ENCODE measurements around the gene NCAPG2. TPM values are rescaled to one million over a fixed set of nuclear protein-coding genes. Genes with fewer than 3 reads are reported as not detected.

Gene NCAPG2
- total and polyA plus RNA-seq, 2 of the 13 experiments (the other 11 are each of a cell fraction or from before 2014, with no cell fraction given): 15.1 to 30.7 TPM

GRCh38 chr7:158586499-158587161 is 118.0 kb downstream of the NCAPG2 start:
- H3K79me2 ChIP-seq (ENCODE audit: insufficient read depth, low read length): peaks cover 37% of the 10 kb centered on the region
- POLR2A ChIA-PET: interaction anchor here (1.0 to 1.3 kb wide), 2 partner anchors 56 to 121 kb away, joined by 3 read pairs; no protein-coding TSS in a partner anchor
- H2AFZ ChIP-seq (ENCODE audit: low read length): no peak overlapping the region
- CTCF ChIA-PET (ENCODE audit: low intra/inter-chr PET ratio, low total read pairs): no interaction called here
- WGBS (ENCODE audit: low lambda C conversion rate): 10% methylated on average over 13 of the region's 63 CpGs
- intact Hi-C loops (cut with micrococcal nuclease; ENCODE audit: unreplicated experiment) (no loop called here), in situ Hi-C loops (cut with HindIII; ENCODE audit: extremely low pct_ligation_motif_present, low pct_unique_long_range_greater_than_20kb) (no loop called here)
- H3K4me2 ChIP-seq (ENCODE audit: low read depth, low read length): peak overlapping the region; percentile 81
- H3K9ac ChIP-seq (ENCODE audit: insufficient read depth, low read depth, low read length): peak overlapping the region; percentile 69
- no TSS peak for BruUV-seq (replicated peaks)
- H4K20me1 ChIP-seq (ENCODE audit: insufficient read depth, low read length): no peaks in the 10 kb centered on the region
- peaks cover 85% of the 10 kb centered on the region for H3K4me1 ChIP-seq (ENCODE audit: insufficient read depth, low read length)
- no peaks in the 10 kb centered on the region for H3K9me3 ChIP-seq (ENCODE audit: low read length)
- ATAC-seq: no peak
- no peak for DNase-seq (ENCODE audit: low spot score)
- peak overlapping the region; percentile 42 for H3K27ac ChIP-seq (ENCODE audit: extremely low read length, insufficient read depth, low read length)
- peak overlapping the region; percentile 63 to 73 (median 64) for H3K4me3 ChIP-seq (replicated peaks in 1 of 3; ENCODE audit: insufficient read depth in 1 of 3, low read depth in 2 of 3, low read length in 3 of 3)
- H3K27me3 ChIP-seq (ENCODE audit: control insufficient read depth in 1 of 2, insufficient read depth in 2 of 2, low read length in 2 of 2): no peaks in the 10 kb centered on the region; a peak in 1 of 5 replicates
- H3K36me3 ChIP-seq (replicated peaks in 1 of 2; ENCODE audit: control insufficient read depth in 1 of 2, insufficient read depth in 2 of 2, low read length in 2 of 2): peaks cover 0 to 3% of the 10 kb centered on the region in 2 experiments; a peak in 1 of 5 replicates
- FAIRE-seq: no peak
- TF ChIP-seq ZBTB42 (CRISPR knock-in tag; IDR thresholded peaks at IDR 0.05): no peak
- TF ChIP-seq ZNF101 (CRISPR knock-in tag; IDR thresholded peaks at IDR 0.05; ENCODE audit: borderline replicate concordance, low read depth): no peak
- TF ChIP-seq ZNF446 (CRISPR knock-in tag; IDR thresholded peaks at IDR 0.05): peak; percentile 68; the same call in 1 of the 2 replicates
- TF ChIP-seq ZNF605 (CRISPR knock-in tag; IDR thresholded peaks at IDR 0.05): no peak
- no peak for TF ChIP-seq ZNF616 (CRISPR knock-in tag; IDR thresholded peaks at IDR 0.05; ENCODE audit: low read depth)
- no peak for TF ChIP-seq CBX1 (IDR thresholded peaks at IDR 0.05; ENCODE audit: low read depth)
- no peak for TF ChIP-seq ZNF205 (CRISPR knock-in tag; IDR thresholded peaks at IDR 0.05)
- no peak for TF ChIP-seq MXD4 (CRISPR knock-in tag; IDR thresholded peaks at IDR 0.05)
- no peak for TF ChIP-seq ZNF644 (CRISPR knock-in tag; IDR thresholded peaks at IDR 0.05; ENCODE audit: low read depth)
- no peak for TF ChIP-seq NCOA1 (CRISPR knock-in tag; IDR thresholded peaks at IDR 0.05)
- no peak for TF ChIP-seq MEIS2 (CRISPR knock-in tag; IDR thresholded peaks at IDR 0.05)
- TF ChIP-seq SNAPC4 (CRISPR knock-in tag; IDR thresholded peaks at IDR 0.05): no peak
- TF ChIP-seq PITX1 (CRISPR knock-in tag; IDR thresholded peaks at IDR 0.05): no peak
- TF ChIP-seq ZBTB21 (CRISPR knock-in tag; IDR thresholded peaks at IDR 0.05): no peak
- TF ChIP-seq JDP2 (CRISPR knock-in tag; IDR thresholded peaks at IDR 0.05; ENCODE audit: borderline replicate concordance): no peak
- TF ChIP-seq HDAC6 (IDR thresholded peaks at IDR 0.05; ENCODE audit: low read depth, low read length): no peak
- no peak for TF ChIP-seq DMTF1 (CRISPR knock-in tag; IDR thresholded peaks at IDR 0.05)
- TF ChIP-seq HNF4G (IDR thresholded peaks at IDR 0.05; ENCODE audit: borderline replicate concordance, low read depth, low read length): no peak
- 0 out of 2 replicates have a peak, but pooled peaks have one; percentile 39 for TF ChIP-seq HNF4G (CRISPR knock-in tag; IDR thresholded peaks at IDR 0.05; ENCODE audit: borderline replicate concordance, low read depth)
- TF ChIP-seq ZNF33B (CRISPR knock-in tag; IDR thresholded peaks at IDR 0.05): no peak

Data from HepG2 (cell line).